T47D (cell line): ENCODE data around the gene BTG3.

Experiments
- DNase-seq, 2 experiments: peaks; one replicate each; pipeline versions ENCODE4 v3.0.0 to v3.0.0-alpha.2; 2011 to 2012; ENCODE audit warnings: low read depth in 1 of 2, low spot score in 1 of 2
- JUND ChIP-seq: IDR thresholded peaks from 2 replicates; pipeline ENCODE4 v1.6.1; 2012; ENCODE audit warnings: low read depth
- in situ Hi-C: cut with HindIII; loops from 2 replicates; pipeline ENCODE4 v1.10.0; 2016; ENCODE audit warnings: low sequenced_read_pairs, low pct_unique_long_range_greater_than_20kb

BTG3 gene, protein sequence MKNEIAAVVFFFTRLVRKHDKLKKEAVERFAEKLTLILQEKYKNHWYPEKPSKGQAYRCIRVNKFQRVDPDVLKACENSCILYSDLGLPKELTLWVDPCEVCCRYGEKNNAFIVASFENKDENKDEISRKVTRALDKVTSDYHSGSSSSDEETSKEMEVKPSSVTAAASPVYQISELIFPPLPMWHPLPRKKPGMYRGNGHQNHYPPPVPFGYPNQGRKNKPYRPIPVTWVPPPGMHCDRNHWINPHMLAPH

DNA sequence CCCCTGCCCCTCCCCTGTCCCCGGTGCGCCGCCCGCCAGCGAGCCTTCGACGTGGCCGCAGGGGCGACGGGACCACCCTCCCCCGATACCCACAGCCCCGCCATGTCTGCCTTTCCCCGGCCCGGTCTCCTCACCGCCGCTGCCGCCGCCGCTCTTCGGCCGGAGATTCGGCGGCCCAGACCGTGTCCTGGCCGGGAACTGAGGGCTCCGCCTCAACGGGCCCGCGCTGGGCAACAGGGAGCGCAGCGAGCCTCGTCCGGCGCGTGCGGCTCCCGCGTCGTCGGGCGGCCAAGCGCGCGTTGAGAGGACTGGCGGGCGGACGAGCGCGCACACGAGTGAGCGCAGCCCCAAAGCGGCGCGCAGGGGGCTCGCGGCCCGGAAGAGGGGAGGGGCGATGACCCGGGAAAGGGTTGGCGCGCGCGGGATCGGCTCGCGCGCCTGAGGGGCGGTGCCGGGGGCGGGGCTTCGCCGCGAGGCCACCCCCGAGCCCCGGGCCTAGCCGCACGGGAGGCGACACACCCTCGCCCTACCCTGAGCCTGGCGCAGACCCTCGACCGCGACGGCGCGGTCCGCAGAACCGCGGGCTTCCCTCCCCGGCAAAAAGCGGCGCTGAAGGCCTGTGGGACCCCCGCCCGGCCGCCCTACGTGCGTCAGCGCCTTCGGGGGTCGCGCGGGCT, at the start of gene BTG3:
Gene BTG3, minus strand, starts transcription at position 337 of the 677 bp plus-strand sequence. CDS start 3,757 bp downstream, outside the sequence.
- DNase-seq: no peak
- in situ Hi-C loops: no loop called here
- TF ChIP-seq JUND: no peak

GRCh38 chr21:17660862-17661261, 48.2 kb upstream of the BTG3 start:
- in situ Hi-C loops: no loop called here
- TF ChIP-seq JUND: no peak
- no peak for DNase-seq

DNA sequence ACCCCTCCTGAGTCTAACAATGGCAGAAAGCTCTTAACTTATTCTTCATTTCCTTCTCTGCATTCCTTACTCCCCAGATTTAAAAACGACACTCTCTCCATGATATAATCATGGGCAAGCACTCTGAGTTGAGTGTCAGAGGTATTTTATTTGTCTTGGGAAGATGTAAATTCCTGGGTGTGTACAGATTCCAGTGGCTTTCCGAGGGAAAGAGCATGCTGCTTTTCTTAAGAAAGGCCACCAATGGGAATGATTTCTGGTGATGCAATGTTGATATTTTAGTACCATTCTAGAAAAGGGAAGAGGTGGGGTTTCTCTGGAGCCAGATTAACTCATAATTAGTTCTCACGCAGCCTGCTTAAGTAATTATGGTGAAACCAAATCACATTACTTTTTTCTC, 47.8 kb upstream of the BTG3 start:
- peak in 1 of 2 experiments; percentile 61 for DNase-seq
- in situ Hi-C loops: no loop called here
- TF ChIP-seq JUND: no peak

- TF ChIP-seq JUND: no peak
- in situ Hi-C loops: no loop called here
- DNase-seq: no peak
Measured at GRCh38 chr21:17658931-17659330, 46.2 kb upstream of the BTG3 start.

GRCh38 chr21:17651526-17651925, 38.8 kb upstream of the BTG3 start:
- TF ChIP-seq JUND: no peak
- DNase-seq: no peak
- in situ Hi-C loops: no loop called here

DNA sequence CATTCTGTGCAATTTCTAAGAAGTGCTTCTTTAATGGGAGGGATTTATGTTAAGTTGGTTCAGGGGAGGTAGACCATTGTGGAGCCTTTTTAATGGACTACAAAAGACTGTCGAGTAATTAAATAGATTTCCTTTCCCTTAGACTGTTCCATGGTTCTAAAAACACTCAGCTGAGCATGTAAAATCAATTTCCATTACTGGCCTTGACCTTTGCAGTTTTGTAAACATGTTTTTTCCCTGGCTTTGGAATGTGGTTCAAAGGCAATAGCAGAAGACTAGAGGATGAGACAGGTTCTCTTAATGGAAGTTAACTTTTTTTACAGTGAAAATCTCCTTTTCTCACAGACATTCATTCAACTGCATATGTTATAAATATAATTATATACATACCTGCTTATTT, 37.6 kb upstream of the BTG3 start:
- no peak for TF ChIP-seq JUND
- in situ Hi-C loops: no loop called here
- DNase-seq: no peak

- in situ Hi-C loops: no loop called here
- no peak for TF ChIP-seq JUND
- no peak for DNase-seq
Measured at GRCh38 chr21:17646790-17647189, 34.1 kb upstream of the BTG3 start.

DNA sequence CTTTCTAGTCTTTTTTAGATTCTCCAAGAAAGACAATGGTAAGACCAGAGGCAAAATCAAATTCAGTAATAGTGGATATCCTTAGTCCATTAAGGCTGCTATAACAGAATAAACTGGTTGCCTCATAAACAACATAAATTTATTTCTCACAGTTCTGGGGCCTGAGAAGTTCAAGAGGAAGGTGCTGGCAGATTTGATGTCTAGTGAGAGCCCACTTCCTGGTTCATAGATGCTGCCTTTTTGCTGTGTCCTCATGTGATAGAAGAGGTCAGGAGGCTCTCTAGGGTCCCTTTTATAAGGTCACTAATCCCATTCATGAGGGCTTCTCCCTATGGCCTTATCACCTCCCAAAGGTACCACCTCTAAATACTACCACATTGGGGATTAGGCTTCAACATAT, 31.5 kb upstream of the BTG3 start:
- no peak for DNase-seq
- in situ Hi-C loops: no loop called here
- TF ChIP-seq JUND: no peak

GRCh38 chr21:17640821-17641220, 28.1 kb upstream of the BTG3 start:
- in situ Hi-C loops: no loop called here
- no peak for TF ChIP-seq JUND
- no peak for DNase-seq

DNA sequence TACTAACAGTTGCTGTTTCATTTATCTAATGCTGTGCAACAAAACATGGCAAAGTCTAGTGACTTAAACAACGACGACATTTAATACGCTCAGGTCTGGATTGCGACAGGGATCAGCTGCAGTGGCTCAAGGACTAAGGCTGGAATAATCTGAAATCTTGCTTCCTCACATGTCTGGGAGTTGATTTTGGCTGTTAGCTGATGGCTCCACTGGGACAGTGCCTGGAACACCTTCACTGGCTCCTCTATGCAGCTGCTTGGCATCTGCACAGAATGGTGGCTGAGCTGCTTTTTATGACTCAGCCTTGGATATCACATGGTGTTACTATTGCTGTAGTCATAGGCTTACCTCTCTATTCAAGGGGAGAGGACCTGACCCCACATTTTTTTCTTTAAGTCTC, 24.0 kb upstream of the BTG3 start:
- no peak for TF ChIP-seq JUND
- no peak for DNase-seq
- in situ Hi-C loops: no loop called here

- in situ Hi-C loops: no loop called here
- no peak for DNase-seq
- TF ChIP-seq JUND: no peak
Measured at GRCh38 chr21:17631195-17631594, 18.5 kb upstream of the BTG3 start.

- DNase-seq: no peak
- TF ChIP-seq JUND: no peak
- in situ Hi-C loops: no loop called here
Measured at GRCh38 chr21:17622018-17622417, 9.3 kb upstream of the BTG3 start.

GRCh38 chr21:17616831-17617230, 4.1 kb upstream of the BTG3 start:
- in situ Hi-C loops: no loop called here
- no peak for TF ChIP-seq JUND

GRCh38 chr21:17613242-17613676, 558 bp upstream of the BTG3 start:
- in situ Hi-C loops: no loop called here
- DNase-seq: no peak
- no peak for TF ChIP-seq JUND

More at GRCh38 chr21:17616831-17617230, 4.1 kb upstream of the BTG3 start:
- no peak for DNase-seq
